NCI-H1694 (cell line): ENCODE results near the gene RPL13.
A peak's percentile ranks its signal among the peaks of the same experiment; 100 is the strongest.

ENCODE experiments used
- DNase-seq: peaks from one replicate; lab custom pipeline; 2025; lab: John Stamatoyannopoulos, UW

The RPL13 gene

GRCh38 chr16:89560378-89561141, at the start of gene RPL13:
TSS of gene RPL13 (plus strand) at chr16:89560682. CDS start at chr16:89560960, 278 bp downstream.
- DNase-seq, result peak; percentile 88

- DNase-seq, result no peak
These were observed 49.1 kb upstream of the RPL13 start for GRCh38 chr16:89511374-89511773.

GRCh38 chr16:89512453-89512852, 48.0 kb upstream of the RPL13 start:
- DNase-seq, result no peak

- DNase-seq, result no peak
These were observed 43.4 kb upstream of the RPL13 start for GRCh38 chr16:89517128-89517527.

- no peak for DNase-seq
These were observed 40.6 kb upstream of the RPL13 start for GRCh38 chr16:89519881-89520280.

- DNase-seq, result no peak
These were observed 38.2 kb upstream of the RPL13 start for GRCh38 chr16:89522287-89522686.

- DNase-seq, result no peak
These were observed 36.7 kb upstream of the RPL13 start for GRCh38 chr16:89523680-89524344.

- DNase-seq, result no peak
These were observed 35.2 kb upstream of the RPL13 start for GRCh38 chr16:89525146-89525913.

- no peak for DNase-seq
These were observed 31.4 kb upstream of the RPL13 start for GRCh38 chr16:89529097-89529496.

- DNase-seq, result no peak
These were observed 29.8 kb upstream of the RPL13 start for GRCh38 chr16:89530401-89531381.

- DNase-seq, result no peak
These were observed 28.5 kb upstream of the RPL13 start for GRCh38 chr16:89531821-89532526.

- DNase-seq, result no peak
These were observed 26.2 kb upstream of the RPL13 start for GRCh38 chr16:89534252-89534756.

GRCh38 chr16:89536371-89536770, 24.1 kb upstream of the RPL13 start:
- DNase-seq, result no peak

GRCh38 chr16:89536886-89537548, 23.5 kb upstream of the RPL13 start:
- DNase-seq, result no peak

- DNase-seq, result no peak
These were observed 22.9 kb upstream of the RPL13 start for GRCh38 chr16:89537549-89537925.

GRCh38 chr16:89538286-89538685, 22.2 kb upstream of the RPL13 start:
- no peak for DNase-seq

- no peak for DNase-seq
These were observed 19.9 kb upstream of the RPL13 start for GRCh38 chr16:89540557-89540956.

GRCh38 chr16:89541792-89542191, 18.7 kb upstream of the RPL13 start:
- no peak for DNase-seq

- DNase-seq, result no peak
These were observed 16.4 kb upstream of the RPL13 start for GRCh38 chr16:89544113-89544512.

- no peak for DNase-seq
These were observed 15.8 kb upstream of the RPL13 start for GRCh38 chr16:89544713-89545043.
